GM19240 (cell line): ENCODE results near the gene ANKMY1.

Source experiments
- DNase-seq: peaks from one replicate; pipeline ENCODE4 v3.0.0; 2011; ENCODE audit warnings: low spot score; ENCODE audit not compliant: insufficient read length

The ANKMY1 gene

DNA sequence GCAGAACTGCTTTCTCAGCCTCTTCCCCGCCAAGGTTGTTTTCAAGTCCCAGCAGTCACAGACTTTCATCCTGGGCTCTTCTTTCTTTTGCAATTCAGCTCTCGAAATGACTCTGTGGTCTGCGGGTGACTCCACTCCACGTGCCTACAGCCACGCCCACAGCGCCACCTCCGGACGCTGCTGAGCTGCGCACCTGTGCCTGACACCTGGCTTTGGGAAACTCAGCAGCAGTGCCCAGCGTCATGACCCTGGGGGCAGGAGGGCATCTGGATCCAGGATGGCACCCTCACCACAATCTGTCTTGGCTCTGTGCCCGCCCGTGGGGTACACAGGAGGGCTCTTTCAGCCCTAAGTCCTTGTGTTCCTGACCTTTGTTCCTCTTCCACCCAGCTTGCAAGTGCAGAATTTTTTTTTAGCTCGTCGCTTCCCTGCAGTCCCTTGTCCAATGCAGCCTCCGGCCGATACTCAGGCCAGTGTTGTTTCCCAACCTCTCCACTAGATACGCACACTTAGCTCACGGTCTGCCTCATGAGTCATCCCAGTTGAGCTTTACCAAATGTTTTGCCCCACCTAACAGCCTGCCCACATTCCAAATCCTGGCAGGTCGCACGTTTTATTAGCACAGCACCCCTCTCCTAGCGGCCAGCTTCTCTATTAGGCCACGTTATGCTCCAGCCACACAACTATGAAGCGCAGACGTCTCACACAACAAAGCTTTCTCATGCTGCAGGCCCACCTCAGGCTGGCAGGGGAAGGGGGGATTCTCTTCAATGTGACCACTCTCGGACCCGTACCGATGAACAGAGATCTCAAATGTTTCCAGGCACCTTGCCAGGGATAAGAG, 22.2 kb upstream of the ANKMY1 start:
- no peak for DNase-seq

GRCh38 chr2:240579071-240579762, 21.4 kb upstream of the ANKMY1 start:
- DNase-seq: no peak

GRCh38 chr2:240578488-240578887, 20.7 kb upstream of the ANKMY1 start:
- no peak for DNase-seq

DNA sequence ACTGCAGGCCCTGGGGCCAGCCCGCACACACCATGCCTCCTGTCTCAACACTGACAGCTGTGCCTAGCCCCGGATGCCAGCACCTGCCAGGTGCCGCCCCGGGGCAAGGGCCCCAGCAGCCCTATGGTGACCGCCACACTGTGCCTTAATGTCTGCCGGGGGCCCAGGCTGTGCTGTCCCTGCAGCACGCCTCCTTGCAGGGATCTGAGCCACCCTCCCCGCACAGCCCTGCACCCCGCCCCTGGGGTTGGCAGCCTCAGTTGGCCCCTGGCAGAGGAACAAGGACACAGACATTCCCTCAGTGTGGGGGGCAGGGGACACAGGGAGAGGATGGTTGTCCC, 20.3 kb upstream of the ANKMY1 start:
- DNase-seq: no peak

DNA sequence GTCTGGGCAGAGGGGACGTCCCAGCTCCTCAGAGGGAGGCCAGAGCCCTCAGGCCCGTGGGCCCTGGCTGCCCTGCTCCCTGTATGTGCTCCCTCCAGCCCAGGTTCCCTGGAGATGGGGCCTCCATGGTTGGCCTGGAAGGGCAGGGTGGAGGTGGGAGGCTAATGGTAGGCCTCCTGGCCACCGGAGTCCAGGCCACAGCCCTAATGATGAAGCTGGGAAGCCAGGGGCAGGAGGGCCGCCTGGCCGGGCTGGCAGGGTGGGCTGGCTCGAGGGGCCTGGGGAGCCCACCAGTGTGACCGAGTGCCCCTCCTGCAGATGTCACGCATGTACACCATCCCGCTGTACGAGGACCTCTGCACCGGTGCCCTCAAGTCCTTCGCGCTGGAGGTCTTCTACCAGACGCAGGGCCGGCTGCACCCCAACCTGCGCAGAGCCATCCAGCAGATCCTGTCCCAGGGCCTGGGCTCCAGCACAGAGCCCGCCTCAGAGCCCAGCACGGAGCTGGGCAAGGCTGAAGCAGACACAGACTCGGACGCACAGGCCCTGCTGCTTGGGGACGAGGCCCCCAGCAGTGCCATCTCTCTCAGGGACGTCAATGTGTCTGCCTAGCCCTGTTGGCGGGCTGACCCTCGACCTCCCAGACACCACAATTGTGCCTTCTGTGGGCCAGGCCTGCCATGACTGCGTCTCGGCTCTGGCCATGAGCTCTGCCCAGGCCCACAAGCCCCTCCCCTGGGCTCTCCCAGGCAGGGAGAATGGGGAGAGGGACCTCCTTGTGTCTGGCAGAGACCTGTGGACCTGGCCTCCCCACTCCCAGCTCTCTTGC, 19.7 kb upstream of the ANKMY1 start:
- no peak for DNase-seq

- DNase-seq: no peak
Measured at GRCh38 chr2:240576436-240577205, 18.8 kb upstream of the ANKMY1 start.

GRCh38 chr2:240576036-240576435, 18.2 kb upstream of the ANKMY1 start:
- no peak for DNase-seq

DNA sequence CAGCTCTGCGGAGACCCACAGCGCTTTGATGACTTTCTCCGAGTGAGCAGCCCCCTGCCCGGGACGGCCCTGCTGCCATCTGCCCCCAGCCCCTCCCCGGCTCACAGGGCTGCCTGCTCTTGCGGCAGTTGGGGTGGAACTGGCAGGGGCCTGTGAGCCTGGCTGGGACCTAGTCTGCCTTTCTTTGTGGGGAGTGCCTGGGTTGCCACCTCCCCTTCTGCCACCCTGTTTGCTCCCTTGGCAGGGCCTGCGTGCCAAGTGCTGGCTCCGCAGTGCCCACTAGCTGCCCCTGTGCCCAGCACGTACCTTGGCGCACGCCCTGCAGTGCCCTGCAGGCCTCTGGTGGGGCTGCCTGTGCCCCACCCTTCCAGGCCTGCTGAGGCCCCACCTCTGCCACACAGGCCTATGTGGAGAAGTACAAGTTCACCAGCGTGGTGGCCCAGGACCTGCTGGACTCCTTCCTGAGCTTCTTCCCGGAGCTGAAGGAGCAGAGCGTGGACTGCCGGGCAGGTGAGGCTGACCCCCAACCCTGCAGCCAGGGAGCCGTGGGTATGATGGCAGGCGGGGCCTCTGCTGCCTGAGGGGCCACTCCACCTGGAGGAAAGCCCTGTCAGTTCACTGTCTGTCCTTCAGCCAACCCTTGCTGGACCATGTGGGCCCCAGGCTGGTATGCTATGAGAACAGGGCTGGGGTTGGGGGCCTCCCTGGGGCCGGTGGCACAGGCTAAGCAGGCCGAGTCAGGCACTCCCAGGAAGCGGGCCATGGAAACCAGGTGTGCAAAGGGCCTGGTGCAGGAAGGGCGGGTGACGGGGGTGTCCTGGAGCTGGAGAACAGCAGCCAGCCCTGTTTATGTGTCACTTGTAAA, 17.5 kb upstream of the ANKMY1 start:
- DNase-seq: no peak

- no peak for DNase-seq
Measured at GRCh38 chr2:240574386-240575100, 16.8 kb upstream of the ANKMY1 start.

- no peak for DNase-seq
Measured at GRCh38 chr2:240573516-240574385, 16.0 kb upstream of the ANKMY1 start.

GRCh38 chr2:240573071-240573515, 15.3 kb upstream of the ANKMY1 start:
- DNase-seq: no peak

GRCh38 chr2:240572141-240573031, 14.6 kb upstream of the ANKMY1 start:
- DNase-seq: no peak

DNA sequence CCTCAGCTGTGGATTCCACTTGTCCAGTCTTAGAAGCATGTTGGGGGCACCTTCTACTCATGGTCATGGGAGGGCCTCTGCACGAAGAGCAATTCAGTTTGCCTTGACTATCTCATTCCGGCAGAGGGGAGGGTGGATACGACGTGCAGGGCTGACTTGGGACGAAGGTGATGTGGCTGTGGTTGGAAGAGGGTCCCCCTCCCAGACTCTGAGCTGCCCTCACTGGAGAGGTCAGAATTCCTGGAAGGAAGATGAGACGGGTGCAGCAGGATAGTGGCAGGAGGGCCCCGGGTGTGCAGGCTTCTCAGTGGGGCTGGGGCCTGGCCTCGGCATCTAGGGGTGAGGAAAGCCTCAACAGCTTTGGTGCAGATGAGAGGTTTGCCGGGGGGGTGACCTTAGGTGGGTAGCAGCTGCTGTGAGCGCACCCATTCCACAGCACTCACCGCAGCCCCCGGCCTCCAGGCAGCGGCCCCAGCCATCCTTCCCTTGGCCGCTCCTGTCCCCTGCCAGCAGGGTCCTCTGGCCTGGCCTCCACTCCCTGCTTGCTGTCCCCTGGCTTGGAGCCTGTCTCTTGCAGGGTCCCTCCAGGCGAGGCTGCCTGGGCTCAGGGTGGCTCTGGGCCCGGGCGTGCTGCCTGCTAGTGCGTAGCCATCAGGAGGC, 13.7 kb upstream of the ANKMY1 start:
- no peak for DNase-seq

- no peak for DNase-seq
Measured at GRCh38 chr2:240570531-240571313, 12.9 kb upstream of the ANKMY1 start.

DNA sequence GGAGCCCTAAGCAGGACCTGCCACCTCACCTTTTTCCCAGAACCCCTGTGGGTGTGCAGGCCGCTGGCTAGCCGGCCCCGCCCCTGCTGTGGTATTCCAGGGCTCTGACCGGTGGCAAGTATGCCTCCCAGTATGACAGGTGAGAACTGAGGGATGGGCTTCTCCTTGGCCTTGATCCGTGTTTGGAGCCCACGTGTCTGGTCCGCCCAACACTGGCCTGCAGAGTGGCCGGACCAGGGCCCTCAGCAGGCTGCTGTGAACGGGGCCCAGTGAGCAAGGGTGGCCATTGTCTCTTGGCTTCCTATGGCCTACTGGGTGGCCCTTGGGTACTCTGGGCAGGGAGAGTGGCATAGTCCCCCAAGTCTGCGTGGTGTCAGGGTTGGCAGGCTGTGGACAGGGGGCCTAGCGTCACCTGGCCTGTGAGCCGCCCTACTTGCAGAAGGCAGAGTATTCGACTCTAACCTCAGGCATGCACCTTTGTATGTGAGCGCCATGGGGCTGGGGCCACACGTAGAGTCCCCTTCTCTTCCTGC, 12.3 kb upstream of the ANKMY1 start:
- no peak for DNase-seq

- DNase-seq: no peak
Measured at GRCh38 chr2:240569523-240569997, 11.8 kb upstream of the ANKMY1 start.
